GM12878 (cell line): ENCODE data around the gene LRRIQ4. TPM values are rescaled to one million over a fixed set of nuclear protein-coding genes. Genes with fewer than 3 reads are reported as not detected.

Experiments
- CHD1 ChIP-seq: IDR thresholded peaks from 2 replicates; pipeline ENCODE4 v1.6.1; 2012; ENCODE audit warnings: low read depth, low read length, improper control_type of control experiment
- CHD4 ChIP-seq: fragments of 200-600 bp; sonication (generic); IDR thresholded peaks from 2 replicates; pipeline ENCODE4 v1.6.1; 2016; ENCODE audit warnings: mild to moderate bottlenecking
- EED ChIP-seq: sonication (generic); IDR thresholded peaks from 2 replicates; pipeline ENCODE4 v1.6.1; 2016; ENCODE audit warnings: antibody characterized with exemption, low read depth
- GATAD2B ChIP-seq: fragments of 450-650 bp; conservative IDR thresholded peaks from 2 replicates; pipeline ENCODE4 v1.6.1; 2017; ENCODE audit warnings: low read depth, mild to moderate bottlenecking, moderate library complexity
- IRF3 ChIP-seq: fragments of 450-650 bp; IDR thresholded peaks from 2 replicates; pipeline ENCODE4 v1.6.1; 2014; ENCODE audit warnings: mild to moderate bottlenecking
- MEF2A ChIP-seq: IDR thresholded peaks from 2 replicates; pipeline ENCODE4 v1.6.1; 2011; ENCODE audit warnings: low read depth, mild to moderate bottlenecking, low read length, moderate library complexity; ENCODE audit not compliant: insufficient read depth
- NFIC ChIP-seq: IDR thresholded peaks from 2 replicates; pipeline ENCODE4 v1.6.1; 2012; ENCODE audit warnings: low read depth, mild to moderate bottlenecking, inconsistent platforms, low read length, moderate library complexity
- NFXL1 ChIP-seq: fragments of 450-650 bp; IDR thresholded peaks from 2 replicates; pipeline ENCODE4 v1.6.1; 2017; ENCODE audit warnings: antibody characterized with exemption, mild to moderate bottlenecking, borderline replicate concordance
- NFYB ChIP-seq: IDR thresholded peaks from 2 replicates; pipeline ENCODE4 v1.6.1; 2011; ENCODE audit warnings: low read depth, mild to moderate bottlenecking, low read length, improper control_type of control experiment, moderate library complexity; ENCODE audit not compliant: insufficient read depth
- PAX5 ChIP-seq: IDR thresholded peaks from 2 replicates; pipeline ENCODE4 v1.6.1; 2011; ENCODE audit warnings: low read depth, low read length, borderline replicate concordance
- PBX3 ChIP-seq: IDR thresholded peaks from 2 replicates; pipeline ENCODE4 v1.6.1; 2011; ENCODE audit warnings: mild to moderate bottlenecking, low read depth, low read length, moderate library complexity; ENCODE audit not compliant: insufficient replicate concordance
- PKNOX1 ChIP-seq: fragments of 450-650 bp; IDR thresholded peaks from 2 replicates; pipeline ENCODE4 v1.6.1; 2016; ENCODE audit warnings: mild to moderate bottlenecking
- RELB ChIP-seq: fragments of 450-650 bp; IDR thresholded peaks from 2 replicates; pipeline ENCODE4 v1.6.1; 2017; ENCODE audit warnings: low read depth, mild to moderate bottlenecking, moderate library complexity
- RUNX3 ChIP-seq: IDR thresholded peaks from 2 replicates; pipeline ENCODE4 v1.6.1; 2012; ENCODE audit warnings: low read length, inconsistent platforms
- SMARCA5 ChIP-seq: fragments of 450-650 bp; IDR thresholded peaks from 2 replicates; pipeline ENCODE4 v1.6.1; 2017; ENCODE audit warnings: mild to moderate bottlenecking
- SMC3 ChIP-seq: IDR thresholded peaks from 2 replicates; pipeline ENCODE4 v1.6.1; 2011; ENCODE audit warnings: low read length, improper control_type of control experiment, borderline replicate concordance
- SRF ChIP-seq, 2 experiments: IDR thresholded peaks; 2 replicates each; pipeline ENCODE4 v1.6.1; 2011; ENCODE audit warnings: low read depth in 2 of 2, low read length in 2 of 2, mild to moderate bottlenecking in 1 of 2, moderate library complexity in 1 of 2
- SUZ12 ChIP-seq: fragments of 200-600 bp; sonication (generic); IDR thresholded peaks from one replicate; pipeline ENCODE4 v1.6.1; 2018; ENCODE audit warnings: antibody characterized with exemption, mild to moderate bottlenecking; ENCODE audit not compliant: unreplicated experiment
- TCF3 ChIP-seq: IDR thresholded peaks from 2 replicates; pipeline ENCODE4 v1.6.1; 2012; ENCODE audit warnings: low read depth, mild to moderate bottlenecking, low read length, borderline replicate concordance; ENCODE audit not compliant: insufficient read depth
- ZNF207 ChIP-seq: fragments of 450-650 bp; IDR thresholded peaks from 2 replicates; pipeline ENCODE4 v1.6.1; 2014; ENCODE audit warnings: antibody characterized with exemption, mild to moderate bottlenecking, borderline replicate concordance
- polyA plus RNA-seq, 11 experiments: library from polyadenylated mRNA; depleted of rRNA in 4 of 11; unstranded in 6 of 11; stranded (reverse) in 5 of 11; fragments of >200 nt; fragmentation: Nextera tagmentation in 4 of 11; fragmentation: Illumina TruSeq in 1 of 11; extraction: Ambion mirVana in 4 of 11; extraction: Trizol in 1 of 11; gene quantifications; 1 replicate in 1 of 11; 2 replicates in 10 of 11; pipeline versions ENCODE4 v1.2.1 to v1.2.3, GENCODE V29; 2011 to 2016; ENCODE audit warnings: inconsistent platforms in 2 of 11, missing spikeins in 2 of 11, low read depth in 1 of 11
- total RNA-seq, 4 experiments: library from RNA; depleted of rRNA in 3 of 4; stranded (reverse); fragments of >200 nt in 3 of 4; fragmentation: Illumina TruSeq in 1 of 4; extraction: Trizol in 1 of 4; gene quantifications; 2 replicates each; pipeline versions ENCODE4 v1.2.1 to v1.2.3, GENCODE V29; 2013 to 2021

Gene LRRIQ4
- total and polyA plus RNA-seq, 10 of the 15 experiments (the other 5 are each of a cell fraction or from before 2014, with no cell fraction given) = 0.06 to 0.21 (median 0.14) TPM; not detected in 3

- TF ChIP-seq RELB (no peak), MEF2A (no peak), NFIC (peak; percentile 59; the same call in 1 of the 2 replicates), CHD1 (no peak), CHD4 (no peak), PKNOX1 (0 out of 2 replicates have a peak, but pooled peaks have one; percentile 36), GATAD2B (no peak), RUNX3 (peak; percentile 26; the same call in 1 of the 2 replicates), SMC3 (no peak), NFYB (no peak), TCF3 (peak; percentile 96), SRF (IDR thresholded peaks at IDR 0.05; ENCODE audit: low read depth in 2 of 2, low read length in 2 of 2) (no peak), NFXL1 (no peak), SMARCA5 (no peak), PBX3 (peak; percentile 76), ZNF207 (no peak), SUZ12 (no peak), PAX5 (peak; percentile 80; the same call in 1 of the 2 replicates), IRF3 (no peak), EED (peak; percentile 67)
Measured at GRCh38 chr3:169841171-169841570, 28.5 kb downstream of the LRRIQ4 start (continued).
